Measurements from ENCODE around the gene SOCS7. TPM values are rescaled to one million over a fixed set of nuclear protein-coding genes. Genes with fewer than 3 reads are reported as not detected.
A peak's percentile ranks its signal among the peaks of the same experiment; 100 is the strongest.

The SOCS7 gene
- total and polyA plus RNA-seq, 10 donors = 1.2 to 20.2 (median 10.5) TPM

GRCh38 chr17:38349097-38349730, 2.4 kb upstream of the SOCS7 start:
- no peak overlapping the region for H3K4me3 ChIP-seq
- peaks cover 6 to 37% (median 22%) of the 10 kb centered on the region in 6 donors for H3K4me1 ChIP-seq
- no peaks in the 10 kb centered on the region for H3K36me3 ChIP-seq
- intact Hi-C loops (cut with DNase I; ENCODE audit: low total_unique reads) = loop anchor here (2.0 kb wide), 1 partner anchor 66 kb away; no protein-coding TSS in a partner anchor
- DNase-seq = peak; percentile 92
- no peaks in the 10 kb centered on the region for H3K9me3 ChIP-seq
- 14 to 16% (median 14%) methylated on average over 8 of the region's 8 CpGs for WGBS, 5 donors
- H3K27me3 ChIP-seq (replicated peaks in 1 of 7) = no peaks in the 10 kb centered on the region
- TF ChIP-seq CTCF (IDR thresholded peaks at IDR 0.05 in 8 of 11, conservative IDR thresholded peaks at IDR 0.05 in 3 of 11) (peak; percentile 65 to 96 (median 86)), POLR2A (IDR thresholded peaks at IDR 0.05) (no peak)
- H3K27ac ChIP-seq = no peak overlapping the region

GRCh38 chr17:38350035-38350434, 1.6 kb upstream of the SOCS7 start:
- peaks cover 6 to 46% (median 30%) of the 10 kb centered on the region in 6 donors for H3K4me1 ChIP-seq
- DNase-seq = peak; percentile 10
- no peak for TF ChIP-seq POLR2AphosphoS5 (IDR thresholded peaks at IDR 0.05)
- no peak for TF ChIP-seq POLR2A (IDR thresholded peaks at IDR 0.05)
- TF ChIP-seq CTCF (IDR thresholded peaks at IDR 0.05 in 8 of 11, conservative IDR thresholded peaks at IDR 0.05 in 3 of 11) = no peak
- no peak overlapping the region for H3K27ac ChIP-seq
- no peaks in the 10 kb centered on the region for H3K36me3 ChIP-seq
- 94 to 100% (median 97%) methylated on average over 2 of the region's 2 CpGs for WGBS, 5 donors
- intact Hi-C loops (cut with DNase I; ENCODE audit: low total_unique reads) = no loop called here
- H3K9me3 ChIP-seq = no peaks in the 10 kb centered on the region
- H3K4me3 ChIP-seq = no peak overlapping the region
- H3K27me3 ChIP-seq (replicated peaks in 1 of 7) = no peaks in the 10 kb centered on the region

- intact Hi-C loops (cut with DNase I; ENCODE audit: low total_unique reads) = no loop called here
Measured at GRCh38 chr17:38352245-38353085, 821 bp downstream of the SOCS7 start.

More at GRCh38 chr17:38352245-38353085, 821 bp downstream of the SOCS7 start:
- Histone ChIP-seq H3K27me3 (replicated peaks in 1 of 7) (no peaks in the 10 kb centered on the region), H3K4me3 (peak overlapping the region; percentile 67 to 95 (median 84)), H3K9me3 (no peaks in the 10 kb centered on the region), H3K27ac (peak overlapping the region; percentile 42 to 90 (median 84)), H3K4me1 (peaks cover 6 to 68% (median 38%) of the 10 kb centered on the region in 6 donors), H3K36me3 (no peaks in the 10 kb centered on the region)
- WGBS, 5 donors = 0 to 1% (median 1%) methylated on average over 35 to 72 of the region's 72 CpGs
- DNase-seq = peak; percentile 86
- TF ChIP-seq POLR2AphosphoS5 (IDR thresholded peaks at IDR 0.05) = peak in 2 of 3 donors; percentile 17 to 40
- no peak for TF ChIP-seq CTCF (IDR thresholded peaks at IDR 0.05 in 8 of 11, conservative IDR thresholded peaks at IDR 0.05 in 3 of 11)

Data from spleen (tissue), 11 donors.